ENCODE measurements around the gene OR8B4. TPM values are rescaled to one million over a fixed set of nuclear protein-coding genes. Genes with fewer than 3 reads are reported as not detected.
"Not testable (repeated sequence)": the region's sequence is repeated elsewhere in the genome, so short reads cannot be mapped to it uniquely, and the experiment has no call there.

OR8B4 gene
- total RNA-seq, 2 experiments from 2014 or later, result not detected

- DNase-seq, result no peak
- no peak for ATAC-seq
Measured at GRCh38 chr11:124445646-124446150, 21.0 kb upstream of the OR8B4 start, which contains the start of gene OR8B8. Gene OR8B8, minus strand, starts transcription at chr11:124445696. Its CDS starts 4,611 bp downstream, at chr11:124441085.

GRCh38 chr11:124442847-124443246 lies 18.2 kb upstream of the OR8B4 start:
- no peak overlapping the region for H3K27ac Mint-ChIP-seq
- CTCF ChIA-PET, result no interaction called here
- ATAC-seq (no peak), DNase-seq (no peak)
- POLR2A ChIA-PET, result no interaction called here
- no peaks in the 10 kb centered on the region for H3K27me3 Mint-ChIP-seq (ENCODE audit: low read depth)
- no peaks in the 10 kb centered on the region for H3K4me1 Mint-ChIP-seq (ENCODE audit: low read depth)
- no peaks in the 10 kb centered on the region for H3K36me3 Mint-ChIP-seq (ENCODE audit: low read depth)
- H3K4me3 Mint-ChIP-seq, result no peak overlapping the region
- no peaks in the 10 kb centered on the region for H3K9me3 Mint-ChIP-seq (ENCODE audit: insufficient read depth)

More at GRCh38 chr11:124445646-124446150, 21.0 kb upstream of the OR8B4 start, which contains the start of gene OR8B8:
- ChIA-PET POLR2A (no interaction called here), CTCF (no interaction called here)
- Mint-ChIP-seq H3K4me1 (ENCODE audit: low read depth) (no peaks in the 10 kb centered on the region), H3K27ac (no peak within 1 kb of the TSS), H3K9me3 (ENCODE audit: insufficient read depth) (no peaks in the 10 kb centered on the region), H3K27me3 (ENCODE audit: low read depth) (no peaks in the 10 kb centered on the region), H3K4me3 (no peak within 1 kb of the TSS), H3K36me3 (ENCODE audit: low read depth) (no peaks in the 10 kb centered on the region)

- DNase-seq, result no peak
- H3K4me1 Mint-ChIP-seq (ENCODE audit: low read depth), result no peaks in the 10 kb centered on the region
- POLR2A ChIA-PET, result no interaction called here
- ATAC-seq, result no peak
- H3K4me3 Mint-ChIP-seq, result no peak overlapping the region
- CTCF ChIA-PET, result no interaction called here
- no peaks in the 10 kb centered on the region for H3K36me3 Mint-ChIP-seq (ENCODE audit: low read depth)
- H3K9me3 Mint-ChIP-seq (ENCODE audit: insufficient read depth), result no peaks in the 10 kb centered on the region
- no peak overlapping the region for H3K27ac Mint-ChIP-seq
- no peaks in the 10 kb centered on the region for H3K27me3 Mint-ChIP-seq (ENCODE audit: low read depth)
Measured at GRCh38 chr11:124442442-124442841, 17.8 kb upstream of the OR8B4 start.

GRCh38 chr11:124441519-124441918 lies 16.8 kb upstream of the OR8B4 start:
- ATAC-seq (no peak), DNase-seq (no peak)
- Mint-ChIP-seq H3K27me3 (ENCODE audit: low read depth) (no peaks in the 10 kb centered on the region), H3K4me1 (ENCODE audit: low read depth) (no peaks in the 10 kb centered on the region), H3K9me3 (ENCODE audit: insufficient read depth) (no peaks in the 10 kb centered on the region), H3K4me3 (no peak overlapping the region), H3K36me3 (ENCODE audit: low read depth) (no peaks in the 10 kb centered on the region), H3K27ac (no peak overlapping the region)
- POLR2A ChIA-PET, result no interaction called here
- CTCF ChIA-PET, result no interaction called here

GRCh38 chr11:124441081-124441480 lies 16.4 kb upstream of the OR8B4 start:
- DNase-seq, result no peak
- H3K9me3 Mint-ChIP-seq (ENCODE audit: insufficient read depth), result no peaks in the 10 kb centered on the region
- no peak overlapping the region for H3K4me3 Mint-ChIP-seq
- CTCF ChIA-PET, result no interaction called here
- no peaks in the 10 kb centered on the region for H3K36me3 Mint-ChIP-seq (ENCODE audit: low read depth)
- H3K27me3 Mint-ChIP-seq (ENCODE audit: low read depth), result no peaks in the 10 kb centered on the region
- ATAC-seq, result no peak
- H3K4me1 Mint-ChIP-seq (ENCODE audit: low read depth), result no peaks in the 10 kb centered on the region
- no peak overlapping the region for H3K27ac Mint-ChIP-seq
- POLR2A ChIA-PET, result no interaction called here

- POLR2A ChIA-PET, result no interaction called here
- Mint-ChIP-seq H3K4me3 (no peak overlapping the region), H3K9me3 (ENCODE audit: insufficient read depth) (no peaks in the 10 kb centered on the region), H3K36me3 (ENCODE audit: low read depth) (no peaks in the 10 kb centered on the region), H3K4me1 (ENCODE audit: low read depth) (no peaks in the 10 kb centered on the region), H3K27me3 (ENCODE audit: low read depth) (no peaks in the 10 kb centered on the region), H3K27ac (no peak overlapping the region)
- CTCF ChIA-PET, result no interaction called here
- ATAC-seq, result no peak
- no peak for DNase-seq
Measured at GRCh38 chr11:124440608-124441007, 15.9 kb upstream of the OR8B4 start.

- Mint-ChIP-seq H3K4me3 (no peak overlapping the region), H3K27me3 (ENCODE audit: low read depth) (peaks cover 6% of the 10 kb centered on the region), H3K4me1 (ENCODE audit: low read depth) (no peaks in the 10 kb centered on the region), H3K27ac (no peak overlapping the region), H3K9me3 (ENCODE audit: insufficient read depth) (peaks cover 1% of the 10 kb centered on the region), H3K36me3 (ENCODE audit: low read depth) (no peaks in the 10 kb centered on the region)
- DNase-seq (no peak), ATAC-seq (no peak)
- CTCF ChIA-PET, result no interaction called here
- POLR2A ChIA-PET, result no interaction called here
Measured at GRCh38 chr11:124434699-124435098, 10.0 kb upstream of the OR8B4 start.

- ChIA-PET CTCF (no interaction called here), POLR2A (no interaction called here)
- Mint-ChIP-seq H3K36me3 (ENCODE audit: low read depth) (no peaks in the 10 kb centered on the region), H3K4me1 (ENCODE audit: low read depth) (no peaks in the 10 kb centered on the region), H3K4me3 (no peak overlapping the region), H3K9me3 (ENCODE audit: insufficient read depth) (peaks cover 4% of the 10 kb centered on the region), H3K27ac (no peak overlapping the region), H3K27me3 (ENCODE audit: low read depth) (no peaks in the 10 kb centered on the region)
- DNase-seq (no peak), ATAC-seq (no peak)
Measured at GRCh38 chr11:124429599-124429998, 4.9 kb upstream of the OR8B4 start.

GRCh38 chr11:124421043-124421442 lies 3.6 kb downstream of the OR8B4 start:
- ChIA-PET POLR2A (no interaction called here), CTCF (interaction anchor here (3.0 kb wide), 1 partner anchor 19 kb away, joined by 11 read pairs; no protein-coding TSS in a partner anchor)
- DNase-seq (no peak), ATAC-seq (no peak)
- no peaks in the 10 kb centered on the region for H3K9me3 Mint-ChIP-seq (ENCODE audit: insufficient read depth)
- no peaks in the 10 kb centered on the region for H3K4me1 Mint-ChIP-seq (ENCODE audit: low read depth)
- no peak overlapping the region for H3K27ac Mint-ChIP-seq
- H3K4me3 Mint-ChIP-seq, result no peak overlapping the region
- peaks cover 6% of the 10 kb centered on the region for H3K27me3 Mint-ChIP-seq (ENCODE audit: low read depth)
- H3K36me3 Mint-ChIP-seq (ENCODE audit: low read depth), result no peaks in the 10 kb centered on the region

- no peak for ATAC-seq
- DNase-seq, result no peak
- Mint-ChIP-seq H3K27ac (no peak overlapping the region), H3K36me3 (ENCODE audit: low read depth) (no peaks in the 10 kb centered on the region), H3K4me1 (ENCODE audit: low read depth) (no peaks in the 10 kb centered on the region), H3K9me3 (ENCODE audit: insufficient read depth) (no peaks in the 10 kb centered on the region), H3K4me3 (no peak overlapping the region), H3K27me3 (ENCODE audit: low read depth) (peaks cover 9% of the 10 kb centered on the region)
- POLR2A ChIA-PET, result no interaction called here
- CTCF ChIA-PET, result interaction anchor here (0.9 to 4.3 kb wide), 5 partner anchors 13 to 452 kb away, joined by 3 to 25 read pairs (median 7); no protein-coding TSS in a partner anchor
Measured at GRCh38 chr11:124415356-124415923, 9.2 kb downstream of the OR8B4 start.

- Mint-ChIP-seq H3K4me3 (no peak overlapping the region), H3K27ac (no peak overlapping the region), H3K27me3 (ENCODE audit: low read depth) (peaks cover 10% of the 10 kb centered on the region), H3K36me3 (ENCODE audit: low read depth) (no peaks in the 10 kb centered on the region), H3K9me3 (ENCODE audit: insufficient read depth) (no peaks in the 10 kb centered on the region), H3K4me1 (ENCODE audit: low read depth) (no peaks in the 10 kb centered on the region)
- ChIA-PET POLR2A (interaction anchor here (0.6 kb wide), 1 partner anchor 21 kb away, joined by 3 read pairs; no protein-coding TSS in a partner anchor), CTCF (interaction anchor here (0.7 kb wide), 1 partner anchor 336 kb away, joined by 3 read pairs; no protein-coding TSS in a partner anchor)
- DNase-seq, result no peak
- no peak for ATAC-seq
Measured at GRCh38 chr11:124409906-124410305, 14.8 kb downstream of the OR8B4 start.

- CTCF ChIA-PET, result no interaction called here
- H3K36me3 Mint-ChIP-seq (ENCODE audit: low read depth), result no peaks in the 10 kb centered on the region
Measured at GRCh38 chr11:124405581-124405980, 19.1 kb downstream of the OR8B4 start.

GRCh38 chr11:124403186-124403585 lies 21.5 kb downstream of the OR8B4 start:
- ATAC-seq; H3K9me3 Mint-ChIP-seq (ENCODE audit: insufficient read depth): not testable (repeated sequence)
- CTCF ChIA-PET, result interaction anchor here (1.0 to 3.6 kb wide), 6 partner anchors 9 to 333 kb away, joined by 3 to 23 read pairs (median 4); no protein-coding TSS in a partner anchor

More at GRCh38 chr11:124405581-124405980, 19.1 kb downstream of the OR8B4 start:
- POLR2A ChIA-PET, result no interaction called here
- ATAC-seq (no peak), DNase-seq (no peak)
- H3K27ac Mint-ChIP-seq, result no peak overlapping the region
- H3K27me3 Mint-ChIP-seq (ENCODE audit: low read depth), result peaks cover 7% of the 10 kb centered on the region
- H3K4me1 Mint-ChIP-seq (ENCODE audit: low read depth), result peaks cover 2% of the 10 kb centered on the region
- no peaks in the 10 kb centered on the region for H3K9me3 Mint-ChIP-seq (ENCODE audit: insufficient read depth)
- no peak overlapping the region for H3K4me3 Mint-ChIP-seq

More at GRCh38 chr11:124403186-124403585, 21.5 kb downstream of the OR8B4 start:
- H3K27ac Mint-ChIP-seq; H3K27me3 Mint-ChIP-seq (ENCODE audit: low read depth); H3K4me1 Mint-ChIP-seq (ENCODE audit: low read depth); H3K4me3 Mint-ChIP-seq; POLR2A ChIA-PET; H3K36me3 Mint-ChIP-seq (ENCODE audit: low read depth); DNase-seq: not testable (repeated sequence)
